Activated CD4-positive, alpha-beta T cell treated with anti-CD3 and anti-CD28 coated beads for 24 hours (primary cell): ENCODE results near the gene COL4A2.

ENCODE experiments used
- DNase-seq, 2 donors: peaks; one replicate each; pipeline ENCODE4 v3.0.0-alpha.2; 2020; ENCODE audit warnings: low read depth in 2 of 2

COL4A2 gene

GRCh38 chr13:110306960-110307766 lies at the start of gene COL4A2, which contains the start of gene COL4A1:
Gene COL4A2, plus strand, starts transcription at chr13:110307284. Its CDS starts 620 bp downstream, at chr13:110307904.
Gene COL4A1, minus strand, starts transcription at chr13:110307157. Its CDS starts 130 bp downstream, at chr13:110307027.
- no peak for DNase-seq

- no peak for DNase-seq
Measured at GRCh38 chr13:110257408-110257807, 49.7 kb upstream of the COL4A2 start.

GRCh38 chr13:110258876-110259631 lies 48.0 kb upstream of the COL4A2 start:
- no peak for DNase-seq

GRCh38 chr13:110259651-110260050 lies 47.4 kb upstream of the COL4A2 start:
- no peak for DNase-seq

- no peak for DNase-seq
Measured at GRCh38 chr13:110261166-110262081, 45.7 kb upstream of the COL4A2 start.

GRCh38 chr13:110262082-110262436 lies 45.0 kb upstream of the COL4A2 start:
- DNase-seq = no peak

GRCh38 chr13:110262508-110263291 lies 44.4 kb upstream of the COL4A2 start:
- no peak for DNase-seq

- DNase-seq = no peak
Measured at GRCh38 chr13:110263404-110263803, 43.7 kb upstream of the COL4A2 start.

GRCh38 chr13:110263888-110264287 lies 43.2 kb upstream of the COL4A2 start:
- DNase-seq = no peak

GRCh38 chr13:110264685-110265275 lies 42.3 kb upstream of the COL4A2 start:
- DNase-seq = no peak

- no peak for DNase-seq
Measured at GRCh38 chr13:110265341-110265681, 41.8 kb upstream of the COL4A2 start.

- DNase-seq = no peak
Measured at GRCh38 chr13:110265682-110266430, 41.2 kb upstream of the COL4A2 start.

- DNase-seq = no peak
Measured at GRCh38 chr13:110266431-110266809, 40.7 kb upstream of the COL4A2 start.

GRCh38 chr13:110266983-110267382 lies 40.1 kb upstream of the COL4A2 start:
- no peak for DNase-seq

GRCh38 chr13:110268061-110268460 lies 39.0 kb upstream of the COL4A2 start:
- no peak for DNase-seq

- DNase-seq = no peak
Measured at GRCh38 chr13:110268576-110269185, 38.4 kb upstream of the COL4A2 start.

- DNase-seq = no peak
Measured at GRCh38 chr13:110269509-110270185, 37.4 kb upstream of the COL4A2 start.

- DNase-seq = no peak
Measured at GRCh38 chr13:110270507-110270906, 36.6 kb upstream of the COL4A2 start.

GRCh38 chr13:110271313-110271712 lies 35.8 kb upstream of the COL4A2 start:
- DNase-seq = no peak
